ENCODE data around the gene WDR48. TPM values are rescaled to one million over a fixed set of nuclear protein-coding genes. Genes with fewer than 3 reads are reported as not detected.
A peak's percentile ranks its signal among the peaks of the same experiment; 100 is the strongest.

WDR48 gene
- 10 to 100 TPM; 33.2 to 34.7 TPM for total RNA-seq

DNA sequence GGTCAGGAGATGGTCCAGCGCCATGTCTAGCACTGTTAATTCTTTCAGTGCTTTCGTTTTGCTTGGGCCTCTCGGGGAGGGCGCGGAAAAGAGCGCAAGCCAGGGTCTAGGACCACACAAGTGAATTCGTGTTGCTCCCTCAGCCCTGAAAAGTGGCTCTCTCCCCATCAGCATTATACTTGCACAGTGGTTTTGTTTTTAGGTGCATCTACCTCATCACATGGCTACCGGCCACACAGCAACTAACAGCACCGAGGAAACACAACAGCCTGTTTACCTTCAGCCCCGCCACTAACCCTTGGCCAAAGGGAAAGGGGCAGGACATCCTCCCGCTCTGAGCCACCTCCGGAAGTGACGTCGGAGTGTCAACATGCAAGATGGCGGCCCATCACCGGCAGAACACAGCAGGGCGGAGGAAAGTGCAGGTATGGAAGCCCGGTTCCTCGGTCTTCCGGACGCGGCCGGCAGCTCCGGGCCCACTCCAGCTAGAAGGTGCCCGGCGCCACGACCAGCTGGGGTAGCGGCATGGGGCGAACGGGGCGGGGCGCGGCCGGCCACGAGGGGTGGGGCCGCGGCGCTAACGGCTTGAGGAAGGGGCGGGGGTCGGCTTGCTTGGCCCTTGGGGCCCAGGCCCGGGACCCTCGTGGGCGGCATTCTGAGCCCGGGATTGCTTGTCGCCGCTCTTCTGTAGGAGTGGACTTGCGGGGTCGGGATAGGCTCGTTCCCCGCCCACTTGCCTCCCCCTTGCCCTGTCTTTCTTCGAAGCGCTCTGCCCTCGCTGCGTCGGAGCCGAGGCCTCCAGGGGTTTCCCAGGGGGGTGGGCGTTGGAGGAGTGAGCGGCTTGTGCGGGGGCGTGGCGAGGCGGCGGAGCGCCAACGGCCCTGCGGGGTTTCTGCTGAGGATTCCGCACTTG lies at the start of gene WDR48, which contains the start of gene SCN11A:
WDR48 (plus strand) TSS at position 368 of the 913 bp plus-strand sequence; CDS start at position 378, 10 bp downstream.
SCN11A (minus strand) TSS at position 296 of the 913 bp plus-strand sequence. CDS start 101,582 bp downstream, outside the sequence.
- intact Hi-C loops (cut with micrococcal nuclease) = no loop called here
- no peaks in the 10 kb centered on the region for H3K27me3 Mint-ChIP-seq
- POLR2A ChIA-PET = interaction anchor here (1.0 kb wide), 2 partner anchors 10 to 18 kb away, joined by 3 read pairs; no protein-coding TSS in a partner anchor
- no peaks in the 10 kb centered on the region for H3K9me3 Mint-ChIP-seq
- no peaks in the 10 kb centered on the region for H3K36me3 Mint-ChIP-seq (ENCODE audit: low read depth)
- DNase-seq (peak; percentile 97), ATAC-seq (peak; percentile 97)
- H3K4me1 Mint-ChIP-seq (ENCODE audit: low read depth) = peaks cover 51% of the 10 kb centered on the region
- CTCF ChIA-PET = no interaction called here
- peak within 1 kb of the TSS; percentile 99 for H3K27ac Mint-ChIP-seq
- H3K4me3 Mint-ChIP-seq = peak within 1 kb of the TSS; percentile 87
- TF ChIP-seq CTCF (IDR thresholded peaks at IDR 0.05) = no peak

- ATAC-seq = no peak
- H3K9me3 Mint-ChIP-seq = no peaks in the 10 kb centered on the region
- H3K36me3 Mint-ChIP-seq (ENCODE audit: low read depth) = no peaks in the 10 kb centered on the region
- TF ChIP-seq CTCF (IDR thresholded peaks at IDR 0.05) = no peak
- ChIA-PET POLR2A (interaction anchor here (0.6 kb wide), 1 partner anchor 306 kb away, joined by 3 read pairs; no protein-coding TSS in a partner anchor), CTCF (interaction anchor here (1.2 kb wide), 1 partner anchor 28 kb away, joined by 6 read pairs; no protein-coding TSS in a partner anchor)
- H3K27ac Mint-ChIP-seq = no peak overlapping the region
- no peak overlapping the region for H3K4me3 Mint-ChIP-seq
- intact Hi-C loops (cut with micrococcal nuclease) = no loop called here
- H3K4me1 Mint-ChIP-seq (ENCODE audit: low read depth) = no peaks in the 10 kb centered on the region
- DNase-seq = no peak
- H3K27me3 Mint-ChIP-seq = peaks cover 2% of the 10 kb centered on the region
Observed at GRCh38 chr3:39005295-39005694, 46.5 kb upstream of the WDR48 start.

- ChIA-PET POLR2A (no interaction called here), CTCF (interaction anchor here (0.7 to 1.5 kb wide), 2 partner anchors 9 to 11 kb away, joined by 3 to 5 read pairs; no protein-coding TSS in a partner anchor)
- peaks cover 3% of the 10 kb centered on the region for H3K4me1 Mint-ChIP-seq (ENCODE audit: low read depth)
- no peak overlapping the region for H3K27ac Mint-ChIP-seq
- TF ChIP-seq CTCF (IDR thresholded peaks at IDR 0.05) = no peak
- no peaks in the 10 kb centered on the region for H3K9me3 Mint-ChIP-seq
- intact Hi-C loops (cut with micrococcal nuclease) = no loop called here
- no peak overlapping the region for H3K4me3 Mint-ChIP-seq
- peaks cover 2% of the 10 kb centered on the region for H3K27me3 Mint-ChIP-seq
- H3K36me3 Mint-ChIP-seq (ENCODE audit: low read depth) = no peaks in the 10 kb centered on the region
- DNase-seq (no peak), ATAC-seq (no peak)
Observed at GRCh38 chr3:39011191-39011736, 40.6 kb upstream of the WDR48 start.

- Mint-ChIP-seq H3K36me3 (ENCODE audit: low read depth) (no peaks in the 10 kb centered on the region), H3K9me3 (no peaks in the 10 kb centered on the region), H3K27ac (no peak overlapping the region), H3K4me3 (no peak overlapping the region), H3K27me3 (peaks cover 7% of the 10 kb centered on the region), H3K4me1 (ENCODE audit: low read depth) (peaks cover 3% of the 10 kb centered on the region)
- CTCF ChIA-PET = no interaction called here
- no peak for TF ChIP-seq CTCF (IDR thresholded peaks at IDR 0.05)
- DNase-seq (no peak), ATAC-seq (no peak)
- intact Hi-C loops (cut with micrococcal nuclease) = no loop called here
- POLR2A ChIA-PET = interaction anchor here (0.6 to 0.7 kb wide), 2 partner anchors 26 to 149 kb away, joined by 3 read pairs; no protein-coding TSS in a partner anchor
Observed at GRCh38 chr3:39013289-39013688, 38.5 kb upstream of the WDR48 start.
